Medulla oblongata (tissue), 1 donor: ENCODE measurements around the gene GALNT16.

Experiments used
- DNase-seq: peaks from one replicate; pipeline ENCODE4 v3.0.0-alpha.2; 2015; ENCODE audit errors: extremely low spot score

The GALNT16 gene

DNA sequence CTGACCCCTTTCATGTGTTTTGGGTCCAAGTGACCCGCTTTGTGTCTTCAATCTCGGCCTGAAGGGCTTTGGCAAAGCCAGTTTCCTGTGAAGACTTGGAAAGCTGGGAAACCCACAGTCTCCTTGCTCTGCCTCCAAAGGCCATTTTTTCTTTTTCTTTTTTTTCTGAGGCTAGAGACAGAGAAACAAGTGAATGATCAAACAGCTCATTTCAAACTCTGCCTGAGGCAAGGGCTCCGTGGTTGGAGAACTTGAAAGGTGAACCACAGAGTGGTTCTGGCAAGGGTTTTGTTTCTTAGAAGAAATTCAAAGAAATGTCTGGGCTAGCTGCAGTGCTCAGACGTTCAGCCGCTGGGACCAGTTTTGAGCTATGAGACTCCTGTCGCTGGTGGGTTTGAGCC, 75.4 kb downstream of the GALNT16 start:
- peak; percentile 4 for DNase-seq

DNA sequence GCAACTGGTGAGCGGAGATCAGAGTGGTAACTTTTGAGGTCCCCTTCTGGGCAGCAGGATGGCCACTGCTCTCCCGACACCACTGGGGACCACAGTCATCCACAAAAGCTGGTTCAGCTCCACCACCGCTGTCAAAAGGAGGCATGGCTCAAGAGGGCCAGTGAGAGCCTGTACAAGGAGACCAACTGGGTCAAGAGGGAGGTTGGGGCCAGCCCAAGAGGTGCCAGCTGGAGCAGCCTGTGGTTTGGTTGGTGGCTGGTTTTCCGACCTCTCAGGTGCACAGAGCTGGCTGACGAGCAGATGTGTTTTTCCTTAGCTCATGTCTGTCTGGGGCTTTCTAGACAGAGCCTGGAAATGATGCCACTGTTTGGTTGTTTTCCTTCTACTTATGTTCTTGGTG, 78.0 kb downstream of the GALNT16 start:
- no peak for DNase-seq

DNA sequence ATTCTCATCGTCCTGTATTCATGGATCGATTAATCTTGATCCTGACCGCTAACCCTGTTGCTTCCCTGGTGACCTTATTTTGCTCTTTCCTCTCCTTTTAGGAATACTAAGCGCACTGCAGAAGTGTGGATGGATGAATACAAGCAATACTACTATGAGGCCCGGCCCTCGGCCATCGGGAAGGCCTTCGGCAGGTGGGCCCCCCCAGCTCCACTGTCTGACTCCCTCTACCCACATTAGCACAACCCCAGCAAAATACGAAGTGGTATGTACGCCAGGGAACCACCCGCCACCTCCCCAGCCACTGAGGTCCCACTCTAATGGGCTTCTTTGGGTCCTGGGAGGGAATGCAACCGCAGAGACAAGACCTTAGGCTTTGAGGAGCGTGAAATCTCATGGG, 79.5 kb downstream of the GALNT16 start:
- no peak for DNase-seq

DNA sequence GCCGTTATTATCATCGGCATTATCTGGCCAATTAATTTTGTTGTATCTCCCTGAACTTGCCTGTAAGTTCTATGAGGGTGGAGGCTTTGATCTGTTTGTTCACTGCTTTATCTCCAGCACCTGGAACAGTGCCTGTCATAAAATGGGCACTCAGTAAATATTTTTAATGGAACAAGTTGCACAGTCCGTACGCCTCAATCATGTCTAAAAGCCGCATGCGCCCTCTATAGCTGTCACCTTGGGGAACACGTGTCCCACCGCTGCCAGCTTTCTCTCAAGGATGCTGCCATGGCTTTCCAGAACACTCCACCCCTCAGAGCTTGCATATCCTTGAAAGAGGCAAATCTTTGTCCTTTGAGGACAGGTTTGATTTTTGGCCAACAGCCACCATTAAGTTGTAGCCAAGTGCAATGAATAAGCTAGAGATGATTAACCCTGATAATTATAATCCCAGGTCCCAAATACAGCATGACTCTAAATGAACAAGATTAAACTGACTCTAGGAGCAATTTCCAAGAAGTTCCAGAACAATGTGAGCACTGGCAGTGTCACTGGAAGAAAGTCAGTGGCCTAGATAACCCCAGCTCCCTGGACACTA, 83.1 kb downstream of the GALNT16 start:
- DNase-seq, result no peak

DNA sequence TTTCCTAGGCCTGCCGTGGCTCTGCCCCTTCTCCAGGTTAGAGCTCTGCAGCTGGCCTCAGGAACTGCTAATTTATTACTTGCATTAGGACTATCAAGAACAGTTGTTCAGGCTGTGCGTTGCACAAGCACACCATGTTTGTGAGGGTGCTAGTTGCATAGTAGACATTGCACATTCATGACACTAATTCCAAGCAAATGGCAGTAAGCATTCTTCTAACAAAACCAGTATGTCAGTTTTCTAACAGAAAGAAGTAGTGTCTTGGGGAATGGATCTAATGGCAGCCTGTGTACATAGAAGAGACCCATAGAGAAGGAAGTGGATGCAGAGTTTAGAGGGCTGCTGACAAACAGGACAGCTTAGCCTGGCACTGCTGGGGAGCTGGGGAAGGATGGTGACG, 84.2 kb downstream of the GALNT16 start:
- no peak for DNase-seq

- DNase-seq, result no peak
Measured at GRCh38 chr14:69345402-69345801, 85.4 kb downstream of the GALNT16 start.

DNA sequence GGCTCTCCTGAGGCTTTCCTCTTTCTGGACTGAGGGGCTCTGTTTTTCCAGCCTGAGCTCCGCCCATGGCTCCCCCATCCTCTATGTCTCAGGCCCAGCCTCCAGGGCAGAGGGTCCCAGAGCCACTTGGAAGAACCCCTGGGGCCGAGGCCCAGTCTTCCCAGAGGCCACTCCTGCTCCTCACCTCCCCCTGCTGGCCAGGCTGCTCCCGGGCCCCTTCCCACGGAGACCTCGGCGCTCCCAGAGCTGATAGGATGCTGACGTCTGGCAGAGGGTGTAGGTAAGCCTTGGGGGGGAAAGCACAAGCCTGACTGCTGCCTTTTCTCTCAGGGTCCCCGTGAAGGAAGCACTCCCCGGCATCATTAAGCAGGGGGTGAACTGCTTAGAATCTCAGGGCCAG, 86.8 kb downstream of the GALNT16 start:
- no peak for DNase-seq

DNA sequence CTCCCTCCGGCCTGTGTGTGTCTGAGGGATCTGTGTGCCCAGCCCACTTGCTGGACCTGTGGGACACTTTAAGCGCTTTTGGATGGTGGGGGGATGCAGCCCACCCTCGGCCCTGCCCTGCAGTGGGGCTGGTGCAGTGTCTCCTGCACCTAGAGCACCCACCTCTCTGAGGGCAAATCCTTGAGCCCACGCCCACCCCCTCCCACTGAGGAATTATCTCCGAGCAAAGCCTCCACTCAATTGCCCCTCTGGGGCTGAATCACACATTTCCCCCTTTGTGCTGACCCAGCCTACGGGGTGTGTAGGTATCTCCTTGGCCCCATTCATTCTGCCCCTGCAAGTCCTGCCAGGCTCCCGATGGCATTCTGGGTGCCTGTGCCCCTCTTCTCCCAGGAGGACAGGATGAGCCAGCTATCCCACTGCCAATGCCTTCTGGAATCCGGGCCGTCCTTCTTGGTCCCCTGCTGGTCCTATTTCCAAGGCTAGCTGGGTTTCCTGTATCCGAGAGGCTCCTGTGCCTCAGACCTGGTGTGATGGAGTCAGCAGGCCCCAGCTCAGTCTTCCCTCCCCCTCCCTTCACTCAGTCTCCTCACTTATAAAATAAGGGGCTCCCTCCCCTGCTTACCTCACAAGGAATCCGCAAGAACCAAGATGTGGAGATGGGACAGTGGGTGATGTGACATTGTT, 89.3 kb downstream of the GALNT16 start:
- DNase-seq, result no peak

GRCh38 chr14:69350892-69351291, 90.9 kb downstream of the GALNT16 start:
- DNase-seq, result no peak

DNA sequence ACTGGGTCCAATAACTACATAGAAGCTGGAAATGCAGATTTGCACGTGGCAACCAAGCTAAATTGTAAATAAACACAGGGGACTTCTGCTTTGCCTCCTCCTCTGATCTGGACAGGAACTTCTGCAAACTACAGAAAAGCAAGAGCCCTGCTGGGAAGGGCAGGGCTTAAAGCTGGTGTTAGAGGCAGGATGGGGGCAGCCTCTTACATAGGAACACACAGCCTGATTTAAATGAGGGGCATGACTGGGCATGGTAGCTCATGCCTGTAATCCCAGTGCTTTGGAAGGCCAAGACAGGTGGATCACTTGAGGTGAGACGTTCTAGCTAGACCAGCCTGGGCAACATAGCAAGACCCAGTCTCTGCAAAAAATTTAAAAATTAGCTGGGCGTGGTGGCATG, 91.4 kb downstream of the GALNT16 start:
- DNase-seq, result no peak

DNA sequence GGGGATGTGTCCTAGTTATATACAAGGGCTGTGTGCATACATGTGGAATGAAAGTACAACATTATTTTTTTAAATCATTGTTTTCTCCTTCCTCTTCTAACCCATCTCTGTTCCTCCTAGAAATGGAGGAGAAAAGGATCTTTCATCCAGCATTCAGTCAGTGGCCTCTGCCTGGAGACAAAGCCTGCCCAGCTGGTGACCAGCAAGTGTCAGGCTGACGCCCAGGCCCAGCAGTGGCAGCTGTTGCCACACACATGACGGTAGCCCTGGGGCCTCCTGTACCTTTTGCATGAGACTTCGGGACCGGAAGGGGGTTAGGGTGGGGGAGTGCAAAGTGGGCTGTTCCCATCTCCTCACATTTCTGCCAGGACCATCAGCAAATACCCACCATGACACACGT, 92.0 kb downstream of the GALNT16 start:
- no peak for DNase-seq

DNA sequence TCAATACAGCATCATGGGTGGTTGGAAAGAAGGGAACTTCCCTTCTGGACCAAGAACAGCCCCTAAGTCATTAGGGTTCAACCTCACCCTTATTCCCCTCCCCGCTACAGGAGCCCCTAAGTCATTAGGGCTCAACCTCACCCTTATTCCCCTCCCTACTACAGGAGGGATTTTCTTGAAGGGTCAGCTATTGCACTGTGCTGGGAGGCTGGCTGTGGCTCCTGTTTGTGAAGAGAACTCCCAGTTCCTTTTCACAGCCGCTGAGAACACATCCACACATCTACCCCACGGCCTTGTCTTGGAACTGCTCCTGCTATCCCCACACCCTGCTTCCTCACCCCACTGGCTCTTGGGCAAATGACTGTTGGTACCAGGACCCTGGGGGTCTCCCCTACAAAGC, 93.2 kb downstream of the GALNT16 start:
- DNase-seq, result no peak

DNA sequence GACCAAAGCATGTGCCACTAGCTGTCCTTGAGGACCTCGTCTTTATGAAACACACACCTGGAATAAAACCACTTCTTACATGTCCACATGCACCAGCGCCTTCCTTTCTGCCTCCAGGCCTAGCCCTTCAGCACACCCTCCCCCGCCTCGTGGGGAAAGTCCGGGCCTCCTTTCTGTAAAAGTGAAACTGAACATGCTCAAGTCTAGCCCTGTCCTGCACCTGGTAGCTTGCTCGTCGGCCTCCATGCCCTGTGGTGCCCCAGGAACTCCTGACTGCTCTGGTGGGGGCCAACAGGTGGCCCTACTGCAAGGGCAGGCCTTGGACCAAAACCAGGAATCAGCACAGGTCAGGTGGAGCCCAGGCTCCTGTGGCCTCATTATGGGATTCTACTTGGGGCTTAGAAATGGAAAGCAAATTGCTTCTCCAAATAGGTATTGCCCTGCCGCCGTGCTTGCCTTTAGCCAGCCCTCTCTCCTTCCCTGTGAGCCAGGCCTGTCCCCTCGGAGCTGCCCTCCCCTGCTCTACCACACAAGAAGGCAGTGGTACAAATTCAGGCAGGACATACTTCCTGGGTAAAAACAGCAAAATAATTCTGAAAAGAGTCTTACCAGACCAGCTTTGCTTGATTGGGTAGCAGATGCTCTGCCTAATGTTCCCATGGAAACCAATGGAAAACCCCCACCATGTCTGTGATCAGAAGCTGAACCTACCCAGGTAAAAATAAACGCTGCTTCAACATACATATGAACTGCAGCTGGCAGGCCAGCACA, 94.6 kb downstream of the GALNT16 start:
- no peak for DNase-seq

DNA sequence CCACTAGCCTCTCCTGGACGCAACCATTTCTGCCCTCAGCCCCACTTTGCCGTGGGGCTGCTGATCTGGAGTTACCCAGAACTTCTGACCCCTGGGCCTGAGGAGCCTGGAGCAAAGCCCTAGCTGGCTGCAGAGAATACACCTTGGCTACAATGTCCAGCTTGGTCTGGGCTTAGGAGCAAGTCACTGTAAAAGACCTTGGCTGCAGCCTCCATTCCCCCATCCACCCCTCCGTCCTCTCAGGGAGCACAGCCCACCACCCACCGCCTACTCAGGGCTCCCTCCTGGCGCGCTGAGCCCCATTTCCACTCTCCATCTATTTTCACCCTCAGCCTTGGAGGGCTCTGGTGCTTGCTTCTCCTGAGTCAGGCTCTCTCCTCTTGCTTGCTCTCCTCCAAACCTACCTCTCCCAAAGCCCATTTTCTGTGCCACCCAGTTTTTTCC, 95.2 kb downstream of the GALNT16 start:
- no peak for DNase-seq

- peak; percentile 5 for DNase-seq
Measured at GRCh38 chr14:69355607-69356281, 95.8 kb downstream of the GALNT16 start.

DNA sequence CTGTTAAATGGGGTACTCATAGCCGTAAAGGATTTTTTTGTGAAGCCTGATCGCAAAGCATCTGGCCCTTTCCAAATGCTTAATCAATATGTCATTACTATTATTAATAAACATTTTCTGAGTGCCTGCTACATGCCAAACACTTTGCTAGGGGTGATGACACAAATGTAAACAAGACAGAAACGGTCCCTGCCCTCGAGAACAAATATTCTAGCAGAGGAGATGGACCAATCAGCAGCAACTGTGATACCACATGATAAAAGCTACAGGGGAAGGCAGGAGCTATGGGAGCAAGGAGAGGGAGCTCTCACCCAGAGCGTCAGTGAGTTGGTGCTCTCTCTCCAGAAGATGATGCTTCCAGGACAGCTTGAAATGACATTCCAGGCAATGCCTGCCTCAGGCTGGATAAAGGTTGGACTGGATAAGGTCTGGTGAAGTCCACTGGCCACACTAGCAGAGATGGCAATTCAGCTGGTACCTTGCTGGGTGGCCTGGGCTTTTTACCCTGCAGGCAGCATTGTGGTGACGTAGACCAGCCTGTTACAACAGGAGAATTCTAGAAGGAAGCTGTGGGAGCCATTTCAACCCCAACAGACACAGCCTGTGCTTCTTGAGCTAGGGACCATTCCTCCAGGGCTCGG, 97.1 kb downstream of the GALNT16 start:
- no peak for DNase-seq

GRCh38 chr14:69357544-69358200, 97.7 kb downstream of the GALNT16 start:
- DNase-seq, result no peak

DNA sequence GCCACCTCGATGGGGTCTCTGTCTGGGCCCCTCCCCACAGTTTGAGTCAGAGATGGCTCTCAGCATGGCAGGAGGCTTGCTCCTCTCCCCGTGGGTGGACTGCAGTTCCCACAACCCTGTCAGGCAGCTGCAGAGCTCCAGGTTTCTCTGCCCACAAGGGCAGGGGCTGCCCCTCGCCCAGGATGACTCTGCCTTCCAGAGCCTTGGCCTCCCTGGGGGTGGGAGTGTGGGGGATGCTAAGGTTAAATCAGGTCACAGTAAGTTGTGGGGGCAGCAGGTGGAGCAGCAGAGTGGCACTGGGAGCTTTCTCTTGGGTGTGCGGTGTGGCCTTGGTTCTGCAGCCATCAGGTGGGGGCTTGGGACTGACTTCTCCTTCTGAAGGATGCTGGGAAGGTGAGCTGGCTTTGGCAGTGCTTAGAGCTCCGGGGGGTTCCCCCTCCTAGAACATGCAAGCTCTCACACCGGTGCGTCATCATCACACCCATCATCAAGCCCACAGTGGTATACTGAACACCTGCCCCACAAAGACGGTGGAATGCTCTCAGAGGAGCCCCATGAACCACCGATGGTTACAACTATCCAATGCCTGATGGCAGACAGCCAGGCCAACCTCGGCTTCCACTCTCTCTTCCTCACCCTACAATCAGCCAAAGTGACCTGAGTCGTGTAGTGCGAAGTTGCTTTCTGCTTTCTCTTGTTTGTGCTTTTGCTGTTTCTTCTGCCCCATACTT, 98.4 kb downstream of the GALNT16 start:
- DNase-seq, result no peak

DNA sequence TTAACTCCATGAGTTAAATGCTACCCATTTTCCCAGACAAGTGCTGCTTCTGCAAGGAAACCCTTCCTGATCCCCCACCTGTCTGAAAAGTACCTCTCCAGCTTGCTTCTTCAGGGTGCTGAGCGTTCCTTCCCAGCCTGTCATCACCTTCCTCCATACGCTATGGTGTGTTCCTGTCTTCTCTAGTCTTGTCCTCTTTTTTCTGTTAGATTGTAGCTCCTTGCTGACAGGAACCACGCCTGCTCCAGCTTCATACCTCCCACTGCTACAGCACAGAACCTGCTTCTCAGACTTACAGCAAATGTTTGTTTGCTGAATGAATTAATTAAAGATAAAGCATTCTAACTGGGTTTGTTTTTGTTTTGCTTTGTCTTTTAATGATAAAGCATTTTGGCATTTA, 99.0 kb downstream of the GALNT16 start:
- DNase-seq, result no peak

DNA sequence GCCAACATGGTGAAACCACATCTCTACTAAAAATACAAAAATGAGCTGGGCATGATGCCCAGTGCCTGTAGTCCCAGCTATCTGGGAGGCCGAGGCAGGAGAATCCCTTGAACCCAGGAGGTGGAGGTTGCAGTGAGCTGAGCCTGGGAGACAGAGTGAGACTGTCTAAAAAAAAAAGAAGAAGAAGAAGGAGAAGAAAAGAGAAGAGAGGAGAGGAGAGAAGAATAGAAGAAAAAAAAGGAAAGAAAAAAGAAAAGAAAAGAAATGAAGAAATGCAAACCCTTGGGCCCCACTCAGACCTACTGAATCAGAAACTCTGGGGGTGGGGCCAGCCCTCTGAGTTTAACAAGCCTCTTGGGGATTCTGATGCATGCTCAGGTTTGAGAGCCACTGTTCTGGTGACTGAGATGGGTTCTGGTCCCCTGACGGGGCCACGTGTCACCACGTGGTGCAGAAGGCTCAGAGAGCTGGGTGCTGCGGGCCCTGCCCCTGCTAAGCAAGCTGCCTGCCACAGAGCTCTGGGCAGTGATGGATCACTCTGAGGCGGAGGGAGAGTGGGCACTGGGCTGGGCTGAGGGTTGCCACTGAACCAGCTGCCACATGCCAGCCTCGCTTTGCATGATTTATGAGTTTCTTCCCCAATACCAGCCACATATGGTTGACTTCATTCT, 100.6 kb downstream of the GALNT16 start:
- DNase-seq, result no peak
